Suprapubic skin (tissue), 4 donors: Measurements from ENCODE around the gene WDR76. TPM values are rescaled to one million over a fixed set of nuclear protein-coding genes. Genes with fewer than 3 reads are reported as not detected.
"Not testable (repeated sequence)": the region's sequence is repeated elsewhere in the genome, so short reads cannot be mapped to it uniquely, and the experiment has no call there.

Experiments
- DNase-seq, 2 donors: peaks; one replicate each; pipeline ENCODE4 v3.0.0-alpha.2; 2019; ENCODE audit warnings: low spot score in 2 of 2
- H3K27ac ChIP-seq: fragments of 200-600 bp; sonication (generic); one replicate; pipeline ENCODE4 v1.5.1; 2019
- H3K27me3 ChIP-seq: fragments of 200-600 bp; sonication (generic); one replicate; pipeline ENCODE4 v1.5.1; 2019
- H3K36me3 ChIP-seq: fragments of 200-600 bp; sonication (generic); one replicate; pipeline ENCODE4 v1.5.1; 2019
- H3K4me1 ChIP-seq: fragments of 200-600 bp; sonication (generic); one replicate; pipeline ENCODE4 v1.5.1; 2019
- H3K4me3 ChIP-seq: fragments of 200-600 bp; sonication (generic); one replicate; pipeline ENCODE4 v1.5.1; 2019; ENCODE audit warnings: mild to moderate bottlenecking
- H3K9me3 ChIP-seq: fragments of 200-600 bp; sonication (generic); one replicate; pipeline ENCODE4 v1.5.1; 2019
- EP300 ChIP-seq: sonication (generic); formaldehyde crosslinking; IDR thresholded peaks from one replicate; pipeline ENCODE4 v1.6.1; 2017; ENCODE audit warnings: antibody characterized with exemption
- POLR2A ChIP-seq, 2 donors: fragments of 450-650 bp; IDR thresholded peaks; one replicate each; pipeline ENCODE4 v1.6.1; 2017; ENCODE audit warnings: antibody characterized with exemption in 2 of 2, mild to moderate bottlenecking in 2 of 2, moderate library complexity in 2 of 2
- POLR2AphosphoS5 ChIP-seq, 3 donors: sonication (generic); formaldehyde crosslinking; IDR thresholded peaks; one replicate each; pipeline ENCODE4 v1.6.1; 2017; ENCODE audit warnings: antibody characterized with exemption in 3 of 3
- WGBS: methylation state at CpG from one replicate; pipeline ENCODE4 v1.1.5; 2018; 5-methylcytosine and 5-hydroxymethylcytosine counted together
- total RNA-seq, 4 donors: library from RNA; depleted of rRNA; stranded (reverse); fragments of >200 nt; gene quantifications; one replicate each; pipeline ENCODE4 v1.1.0, GENCODE V29; 2016
- TF ChIP-seq, protein P1 (sequence below), 2 donors: fragments of 200-600 bp in 1 of 2; fragments of 450-650 bp in 1 of 2; sonication (generic) in 1 of 2; IDR thresholded peaks; one replicate each; pipeline ENCODE4 v1.5.1; 2016 to 2019; ENCODE audit warnings: antibody characterized with exemption in 2 of 2, mild to moderate bottlenecking in 1 of 2, moderate library complexity in 1 of 2

Gene WDR76
- total RNA-seq, 4 donors from 2014 or later = 5.2 to 7.8 (median 5.8) TPM

DNA sequence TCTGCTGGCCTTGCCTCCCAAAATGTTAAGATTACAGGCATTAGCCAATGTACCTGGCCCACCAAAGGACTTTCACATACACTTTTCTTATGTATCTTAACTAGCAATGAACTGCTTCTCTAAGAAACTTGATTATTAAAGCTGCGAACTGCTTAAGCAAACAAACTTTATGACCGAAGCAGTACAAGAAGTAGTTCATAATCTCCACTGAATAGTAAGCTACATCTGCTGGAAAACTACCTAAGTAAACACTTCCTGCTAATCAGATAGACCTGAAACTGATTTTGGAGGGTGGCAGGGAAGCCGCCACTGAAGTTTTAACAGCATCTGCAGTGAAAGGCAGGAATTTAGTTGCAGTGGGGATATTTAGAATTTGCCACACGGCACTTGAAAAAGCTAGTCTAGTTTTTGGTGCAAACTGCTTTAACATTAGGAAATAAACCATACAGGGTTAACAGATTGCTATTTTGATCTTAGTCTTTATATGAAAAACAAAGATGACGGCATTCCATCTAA lies 18.3 kb upstream of the WDR76 start:
- no peaks in the 10 kb centered on the region for H3K9me3 ChIP-seq
- H3K36me3 ChIP-seq = peaks cover 98% of the 10 kb centered on the region
- no peaks in the 10 kb centered on the region for H3K4me1 ChIP-seq
- no peaks in the 10 kb centered on the region for H3K27me3 ChIP-seq
- no peak overlapping the region for H3K4me3 ChIP-seq
- TF ChIP-seq POLR2AphosphoS5 (IDR thresholded peaks at IDR 0.05) (no peak), POLR2A (IDR thresholded peaks at IDR 0.05) (no peak), EP300 (no peak)
- TF ChIP-seq, protein P1, sequence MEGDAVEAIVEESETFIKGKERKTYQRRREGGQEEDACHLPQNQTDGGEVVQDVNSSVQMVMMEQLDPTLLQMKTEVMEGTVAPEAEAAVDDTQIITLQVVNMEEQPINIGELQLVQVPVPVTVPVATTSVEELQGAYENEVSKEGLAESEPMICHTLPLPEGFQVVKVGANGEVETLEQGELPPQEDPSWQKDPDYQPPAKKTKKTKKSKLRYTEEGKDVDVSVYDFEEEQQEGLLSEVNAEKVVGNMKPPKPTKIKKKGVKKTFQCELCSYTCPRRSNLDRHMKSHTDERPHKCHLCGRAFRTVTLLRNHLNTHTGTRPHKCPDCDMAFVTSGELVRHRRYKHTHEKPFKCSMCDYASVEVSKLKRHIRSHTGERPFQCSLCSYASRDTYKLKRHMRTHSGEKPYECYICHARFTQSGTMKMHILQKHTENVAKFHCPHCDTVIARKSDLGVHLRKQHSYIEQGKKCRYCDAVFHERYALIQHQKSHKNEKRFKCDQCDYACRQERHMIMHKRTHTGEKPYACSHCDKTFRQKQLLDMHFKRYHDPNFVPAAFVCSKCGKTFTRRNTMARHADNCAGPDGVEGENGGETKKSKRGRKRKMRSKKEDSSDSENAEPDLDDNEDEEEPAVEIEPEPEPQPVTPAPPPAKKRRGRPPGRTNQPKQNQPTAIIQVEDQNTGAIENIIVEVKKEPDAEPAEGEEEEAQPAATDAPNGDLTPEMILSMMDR (IDR thresholded peaks at IDR 0.05) = no peak
- H3K27ac ChIP-seq = no peak overlapping the region
- WGBS = 95% methylated on average over 5 of the region's 5 CpGs
- DNase-seq = no peak

DNA sequence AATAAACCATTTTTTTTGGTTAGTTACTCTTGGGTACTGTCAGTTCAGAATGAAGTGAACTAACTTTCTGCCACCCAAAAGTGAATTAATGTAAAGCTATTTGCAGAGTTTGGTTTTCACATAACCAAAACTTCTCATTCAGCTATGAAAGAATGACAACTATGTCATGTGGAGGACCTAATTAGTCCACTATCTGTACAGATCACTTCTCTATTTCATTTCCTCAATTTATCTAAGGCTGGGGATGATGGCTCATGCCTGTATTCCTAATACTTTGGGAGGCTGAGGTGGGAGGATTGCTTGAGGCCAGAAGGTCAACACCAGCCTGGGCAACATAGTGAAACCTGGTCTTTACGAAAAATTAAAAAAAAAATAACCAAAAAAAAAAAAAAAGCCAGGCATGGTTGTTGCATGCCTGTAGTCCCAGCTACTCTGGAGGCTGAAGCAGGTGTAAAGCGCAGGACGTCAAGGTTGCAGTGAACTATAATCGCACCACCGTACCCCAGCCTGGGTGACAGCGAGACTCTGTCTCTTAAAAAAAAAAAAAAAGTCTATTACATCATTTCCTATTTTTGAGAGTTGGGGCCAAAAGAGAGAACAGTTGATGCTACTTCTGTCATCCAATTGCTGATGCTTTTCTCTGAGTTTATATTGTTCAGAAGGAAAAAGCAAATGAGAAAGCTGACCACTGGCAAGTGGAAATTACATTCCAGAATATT lies 17.7 kb upstream of the WDR76 start:
- Histone ChIP-seq H3K27ac (no peak overlapping the region), H3K9me3 (no peaks in the 10 kb centered on the region), H3K4me1 (no peaks in the 10 kb centered on the region), H3K4me3 (no peak overlapping the region), H3K36me3 (peaks cover 100% of the 10 kb centered on the region), H3K27me3 (no peaks in the 10 kb centered on the region)
- WGBS = 88% methylated on average over 6 of the region's 6 CpGs
- DNase-seq = no peak
- TF ChIP-seq POLR2A (IDR thresholded peaks at IDR 0.05) (no peak), POLR2AphosphoS5 (IDR thresholded peaks at IDR 0.05) (no peak), EP300 (no peak)
- TF ChIP-seq, protein P1 (IDR thresholded peaks at IDR 0.05) = no peak

DNA sequence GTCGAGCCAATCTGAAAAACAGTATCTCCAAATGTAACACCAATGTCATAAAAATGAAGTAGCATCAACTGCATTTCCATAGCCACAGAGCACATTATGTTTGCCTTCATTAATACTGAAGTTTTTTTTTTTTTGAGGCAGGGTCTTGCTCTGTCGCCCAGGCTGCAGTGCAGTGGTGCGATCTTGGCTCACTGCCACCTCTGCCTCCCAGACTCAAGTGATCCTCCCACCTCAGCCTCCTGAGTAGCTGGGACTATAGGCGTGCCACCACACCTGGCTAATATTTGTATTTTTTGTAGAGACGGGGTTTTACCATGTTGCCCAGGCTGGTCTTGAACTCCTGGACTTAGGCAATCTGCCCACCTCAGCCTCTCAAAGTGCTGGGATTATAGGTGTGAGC lies 11.7 kb upstream of the WDR76 start:
- H3K27me3 ChIP-seq, H3K4me1 ChIP-seq, H3K27ac ChIP-seq, DNase-seq, H3K4me3 ChIP-seq, H3K9me3 ChIP-seq: not testable (repeated sequence)
- 90% methylated on average over 5 of the region's 5 CpGs for WGBS
- H3K36me3 ChIP-seq = peaks cover 62% of the 10 kb centered on the region

DNA sequence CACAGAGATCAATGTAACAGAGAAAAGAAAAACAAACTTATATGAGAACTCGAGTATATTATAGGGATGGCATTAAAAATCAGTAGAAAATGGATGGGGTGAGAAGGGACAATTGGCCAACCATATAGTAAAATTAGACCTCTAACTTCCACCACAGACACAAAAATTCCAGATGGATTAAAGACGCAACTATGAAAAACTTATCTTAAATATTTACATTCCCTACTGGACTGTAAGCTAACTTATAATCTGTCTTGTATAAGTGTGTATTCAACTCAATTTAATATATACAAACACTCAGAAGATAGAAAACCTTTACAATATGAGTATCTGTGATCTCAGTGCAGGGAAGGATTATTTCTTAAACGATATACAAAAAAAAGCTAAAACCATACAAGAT lies 5.3 kb upstream of the WDR76 start:
- H3K27ac ChIP-seq = no peak overlapping the region
- no peak for TF ChIP-seq POLR2A (IDR thresholded peaks at IDR 0.05)
- no peak for TF ChIP-seq EP300
- TF ChIP-seq, protein P1 (IDR thresholded peaks at IDR 0.05) = no peak
- no peak for TF ChIP-seq POLR2AphosphoS5 (IDR thresholded peaks at IDR 0.05)
- no peaks in the 10 kb centered on the region for H3K27me3 ChIP-seq
- WGBS = 73% methylated on average over 3 of the region's 3 CpGs
- DNase-seq = no peak
- H3K4me3 ChIP-seq = no peak overlapping the region
- peaks cover 32% of the 10 kb centered on the region for H3K4me1 ChIP-seq
- H3K9me3 ChIP-seq = no peaks in the 10 kb centered on the region
- H3K36me3 ChIP-seq = peaks cover 4% of the 10 kb centered on the region

DNA sequence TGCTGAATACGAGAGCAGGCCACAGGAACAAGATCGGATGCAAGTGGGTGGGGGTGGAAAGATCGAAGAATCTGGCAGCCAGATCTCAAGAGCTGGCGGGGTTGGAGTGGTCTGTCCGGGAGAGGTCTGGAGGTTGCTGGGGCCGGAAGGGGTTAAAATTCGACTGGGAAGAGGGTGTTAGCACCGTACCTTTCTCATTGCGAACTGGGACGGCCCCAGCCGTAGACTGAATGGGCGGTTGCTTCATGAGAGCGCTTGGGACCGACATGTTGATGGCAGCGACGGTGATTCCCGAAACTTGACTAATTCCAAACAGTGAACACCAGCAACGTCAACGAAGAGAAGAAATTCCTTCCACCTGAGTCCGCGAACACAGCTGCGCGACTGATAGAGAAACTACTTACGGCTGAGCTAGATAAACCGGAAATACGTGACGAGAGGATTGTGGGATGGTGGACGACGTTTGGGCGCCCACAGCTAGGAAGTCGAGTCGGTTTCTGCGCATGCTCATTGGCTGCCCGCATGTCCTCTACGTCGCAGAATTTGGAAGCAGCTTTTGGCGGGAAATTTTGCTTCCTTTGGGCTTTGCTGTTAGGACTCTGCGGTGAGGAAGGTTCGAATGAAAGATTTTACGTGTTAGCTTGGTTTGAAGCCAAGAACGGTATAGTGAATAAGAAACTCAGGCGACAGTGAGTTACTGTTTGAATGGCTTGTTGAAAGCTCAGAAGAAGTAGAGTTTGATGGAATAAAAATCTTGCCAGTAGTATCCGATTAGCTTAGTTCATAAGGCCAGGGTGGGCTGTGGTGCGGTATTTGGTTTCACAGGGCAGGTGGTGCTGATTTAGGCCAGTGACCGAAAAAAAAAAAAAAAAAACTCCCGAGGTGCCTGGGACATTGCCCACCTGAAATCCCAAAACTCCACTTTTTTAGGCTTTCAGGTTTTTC lies 2.2 kb upstream of the WDR76 start, which contains the start of gene MFAP1:
Gene MFAP1 (minus strand): TSS at position 389 of the 945 bp plus-strand sequence. CDS start 121 bp downstream, at position 268.
- peak; percentile 94 to 97 for DNase-seq
- Histone ChIP-seq H3K27me3 (no peaks in the 10 kb centered on the region), H3K27ac (peak within 1 kb of the TSS; percentile 91), H3K4me3 (peak within 1 kb of the TSS; percentile 77), H3K36me3 (peaks cover 2% of the 10 kb centered on the region), H3K9me3 (no peaks in the 10 kb centered on the region), H3K4me1 (peaks cover 45% of the 10 kb centered on the region)
- 9% methylated on average over 38 of the region's 46 CpGs for WGBS
- TF ChIP-seq POLR2A (IDR thresholded peaks at IDR 0.05) (peak in 1 of 2 donors; percentile 85), EP300 (no peak), POLR2AphosphoS5 (IDR thresholded peaks at IDR 0.05) (peak; percentile 49 to 88 (median 77))

DNA sequence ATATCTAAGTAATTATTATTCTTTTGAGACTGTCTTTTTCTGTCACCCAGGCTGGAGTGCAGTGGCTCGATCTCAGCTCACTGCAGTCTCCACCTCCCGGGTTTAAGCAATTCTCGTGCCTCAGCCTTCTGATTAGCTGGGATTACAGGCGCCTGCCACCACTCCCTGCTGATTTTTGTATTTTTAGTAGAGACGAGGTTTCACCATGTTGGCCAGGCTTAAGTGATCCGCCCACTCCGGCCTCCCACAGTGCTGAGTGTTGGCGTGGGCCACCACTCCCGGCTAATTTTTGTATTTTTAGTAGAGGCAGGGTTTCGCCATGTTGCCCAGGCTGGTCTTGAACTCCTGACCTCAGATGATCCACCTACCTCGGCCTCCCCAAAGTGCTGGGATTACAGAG lies 1.5 kb upstream of the WDR76 start:
- not testable (repeated sequence) for H3K9me3 ChIP-seq, H3K36me3 ChIP-seq, H3K4me3 ChIP-seq, H3K27me3 ChIP-seq, DNase-seq, H3K27ac ChIP-seq
- H3K4me1 ChIP-seq = peaks cover 45% of the 10 kb centered on the region
- 91% methylated on average over 11 of the region's 11 CpGs for WGBS
